ENCODE results near the gene CYTH1.

The CYTH1 gene

DNA sequence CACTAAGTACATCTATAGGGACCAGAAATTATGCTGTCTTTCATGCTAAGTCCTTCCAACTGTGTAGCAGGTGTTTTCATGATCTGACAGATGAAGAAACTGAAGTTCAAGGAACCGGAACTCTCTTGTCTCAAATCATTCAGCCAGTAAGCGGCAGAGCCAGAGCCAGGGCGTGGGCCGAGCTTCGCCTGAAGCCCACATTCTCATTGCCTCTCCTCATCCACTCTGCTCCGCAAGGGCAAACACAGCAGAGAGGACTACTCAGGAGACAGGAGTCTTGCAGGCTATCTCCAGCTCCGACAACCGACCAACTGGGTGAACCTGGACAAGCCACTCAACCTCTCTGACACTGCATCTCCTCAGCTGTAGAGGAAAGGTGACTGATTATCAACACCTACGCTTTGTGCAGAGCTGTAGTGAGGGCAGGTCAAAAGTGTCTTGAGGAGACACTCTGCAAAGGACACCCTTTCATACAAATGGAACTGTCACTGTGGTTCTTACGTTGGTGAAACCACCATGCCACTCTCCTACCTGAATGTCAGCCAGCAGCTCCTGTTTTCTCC lies 72.9 kb downstream of the CYTH1 start:
- no peak overlapping the region for H3K4me3 ChIP-seq (replicated peaks; ENCODE audit: low read depth, low read length)
- TF ChIP-seq CTCF (IDR thresholded peaks at IDR 0.05; ENCODE audit: low read depth, low read length, missing control alignments): no peak
- no peak for DNase-seq (ENCODE audit: extremely low read depth, low read depth)

- H3K4me3 ChIP-seq (replicated peaks; ENCODE audit: low read depth, low read length): no peak overlapping the region
- DNase-seq (ENCODE audit: extremely low read depth, low read depth): peak; percentile 37
- peak; percentile 88 for TF ChIP-seq CTCF (IDR thresholded peaks at IDR 0.05; ENCODE audit: low read depth, low read length, missing control alignments)
Observed at GRCh38 chr17:78708510-78708973, 73.5 kb downstream of the CYTH1 start.

DNA sequence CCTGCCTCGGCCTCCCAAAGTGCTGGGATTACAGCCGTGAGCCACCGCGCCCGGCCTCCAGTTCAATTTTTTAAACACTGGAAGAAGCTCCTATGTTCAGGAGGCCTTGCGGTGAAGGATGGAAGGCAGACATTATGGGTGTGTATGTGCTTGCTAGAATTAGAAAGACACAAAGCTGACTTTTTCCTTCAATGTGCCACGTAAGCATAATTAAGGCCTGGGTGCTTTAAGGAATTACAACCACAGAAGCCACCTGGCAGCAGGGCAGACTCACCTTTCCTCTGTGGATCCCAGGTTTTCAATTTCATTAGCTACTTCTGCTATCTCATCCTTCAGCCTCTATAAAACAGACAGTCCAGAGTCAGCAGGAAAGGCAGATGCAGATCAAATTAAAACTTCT lies 74.2 kb downstream of the CYTH1 start:
- no peak for DNase-seq (ENCODE audit: extremely low read depth, low read depth)

GRCh38 chr17:78707016-78707415 lies 75.1 kb downstream of the CYTH1 start:
- H3K4me3 ChIP-seq (replicated peaks; ENCODE audit: low read depth, low read length): no peak overlapping the region
- TF ChIP-seq CTCF (IDR thresholded peaks at IDR 0.05; ENCODE audit: low read depth, low read length, missing control alignments): no peak
- DNase-seq (ENCODE audit: extremely low read depth, low read depth): no peak

More for the DNA sequence above, 74.2 kb downstream of the CYTH1 start:
- H3K4me3 ChIP-seq (replicated peaks; ENCODE audit: low read depth, low read length): no peak overlapping the region
- no peak for TF ChIP-seq CTCF (IDR thresholded peaks at IDR 0.05; ENCODE audit: low read depth, low read length, missing control alignments)

DNA sequence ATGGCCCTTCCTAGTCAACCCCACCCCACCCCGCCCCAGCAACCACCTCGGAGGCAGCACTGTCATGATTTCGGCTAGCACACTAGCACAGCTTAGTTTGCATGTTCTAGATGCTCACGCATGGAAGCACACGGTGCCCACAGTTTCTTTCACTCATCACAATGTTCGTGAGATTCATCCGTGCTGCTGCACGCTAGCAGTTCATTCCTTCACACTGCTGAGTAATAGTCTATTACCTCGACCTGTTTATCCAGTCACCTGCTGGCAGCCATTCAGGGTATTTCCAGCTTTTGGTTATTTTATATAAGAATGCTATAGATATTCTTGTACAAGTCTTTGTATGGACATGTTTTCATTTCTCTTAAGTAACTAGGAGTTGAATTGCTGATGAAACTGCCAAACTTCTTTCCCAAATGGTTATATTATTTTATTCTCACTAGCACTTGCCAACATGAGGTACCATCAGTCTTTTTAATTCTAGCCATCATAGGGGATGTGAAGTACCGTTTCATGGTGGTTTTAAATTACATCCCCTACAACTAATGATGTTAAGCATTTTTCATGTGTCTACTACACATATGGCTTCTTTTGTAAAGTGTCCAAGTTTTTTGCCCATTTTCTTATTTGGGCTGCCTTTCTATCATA lies 75.7 kb downstream of the CYTH1 start:
- TF ChIP-seq CTCF (IDR thresholded peaks at IDR 0.05; ENCODE audit: low read depth, low read length, missing control alignments): no peak
- DNase-seq (ENCODE audit: extremely low read depth, low read depth): no peak
- no peak overlapping the region for H3K4me3 ChIP-seq (replicated peaks; ENCODE audit: low read depth, low read length)

GRCh38 chr17:78705071-78705470 lies 77.0 kb downstream of the CYTH1 start:
- DNase-seq (ENCODE audit: extremely low read depth, low read depth): no peak
- TF ChIP-seq CTCF (IDR thresholded peaks at IDR 0.05; ENCODE audit: low read depth, low read length, missing control alignments): no peak
- no peak overlapping the region for H3K4me3 ChIP-seq (replicated peaks; ENCODE audit: low read depth, low read length)
